SW 1271 (cell line): ENCODE measurements around the gene VSIG10L2.
"Not testable (repeated sequence)": the region's sequence is repeated elsewhere in the genome, so short reads cannot be mapped to it uniquely, and the experiment has no call there.

Experiments
- DNase-seq, 2 experiments: peaks; one replicate each; lab custom pipeline; 2025; lab: John Stamatoyannopoulos, UW

VSIG10L2 gene

GRCh38 chr11:125945797-125946520, at the start of gene VSIG10L2:
TSS of gene VSIG10L2 (plus strand) at chr11:125946044. CDS start at chr11:125946056, 12 bp downstream.
- DNase-seq = no peak

GRCh38 chr11:125901872-125902271, 44.0 kb upstream of the VSIG10L2 start:
- no peak for DNase-seq

- DNase-seq = no peak
These were observed 43.4 kb upstream of the VSIG10L2 start for GRCh38 chr11:125902277-125902926.

- DNase-seq = peak; percentile 46 to 82
These were observed 42.7 kb upstream of the VSIG10L2 start, which contains the start of gene PUS3 for GRCh38 chr11:125902927-125903710. TSS of gene PUS3 (minus strand) at chr11:125903206. CDS start at chr11:125896284, 6,922 bp downstream.

- DNase-seq = no peak
These were observed 41.9 kb upstream of the VSIG10L2 start, which contains the start of gene DDX25 for GRCh38 chr11:125903711-125904659. TSS of gene DDX25 (plus strand) at chr11:125904508. CDS start at chr11:125904518, 10 bp downstream.

- no peak for DNase-seq
These were observed 41.2 kb upstream of the VSIG10L2 start for GRCh38 chr11:125904678-125905077.

- DNase-seq = no peak
These were observed 35.5 kb upstream of the VSIG10L2 start for GRCh38 chr11:125910226-125910849.

GRCh38 chr11:125914601-125915000, 31.2 kb upstream of the VSIG10L2 start:
- not testable (repeated sequence) for DNase-seq

- no peak for DNase-seq
These were observed 29.0 kb upstream of the VSIG10L2 start for GRCh38 chr11:125916683-125917347.

GRCh38 chr11:125918140-125918840, 27.6 kb upstream of the VSIG10L2 start:
- no peak for DNase-seq

- DNase-seq = no peak
These were observed 24.8 kb upstream of the VSIG10L2 start for GRCh38 chr11:125921042-125921441.

GRCh38 chr11:125922156-125922555, 23.7 kb upstream of the VSIG10L2 start:
- DNase-seq = no peak

GRCh38 chr11:125923012-125923579, 22.7 kb upstream of the VSIG10L2 start:
- DNase-seq = peak; percentile 20 to 66

- no peak for DNase-seq
These were observed 22.2 kb upstream of the VSIG10L2 start for GRCh38 chr11:125923633-125924032.

- no peak for DNase-seq
These were observed 21.3 kb upstream of the VSIG10L2 start for GRCh38 chr11:125924384-125925007.

- no peak for DNase-seq
These were observed 20.6 kb upstream of the VSIG10L2 start for GRCh38 chr11:125925247-125925740.

GRCh38 chr11:125925804-125926203, 20.0 kb upstream of the VSIG10L2 start:
- DNase-seq = no peak

- DNase-seq = no peak
These were observed 19.2 kb upstream of the VSIG10L2 start for GRCh38 chr11:125926682-125927081.
